Left renal cortex interstitium (tissue), 4 donors: ENCODE results near the gene XRCC1. TPM values are rescaled to one million over a fixed set of nuclear protein-coding genes. Genes with fewer than 3 reads are reported as not detected.
"Not testable (repeated sequence)": the region's sequence is repeated elsewhere in the genome, so short reads cannot be mapped to it uniquely, and the experiment has no call there.

Experiments used
- DNase-seq, 4 donors: peaks; one replicate each; pipeline ENCODE4 v3.0.0-alpha.2; 2013; ENCODE audit warnings: low read depth in 4 of 4, low spot score in 2 of 4, missing footprints in 1 of 4
- polyA plus RNA-seq, 4 donors: library from polyadenylated mRNA; unstranded; fragments of 120-200 nt; gene quantifications; one replicate each; pipeline ENCODE4 v1.2.1, GENCODE V29; 2013; ENCODE audit not compliant: insufficient read length in 4 of 4

XRCC1 gene
- polyA plus RNA-seq, 4 donors, result 61.7 to 75.0 (median 62.2) TPM

- DNase-seq, result no peak
Observed at GRCh38 chr19:43525836-43526771, 49.2 kb downstream of the XRCC1 start.

DNA sequence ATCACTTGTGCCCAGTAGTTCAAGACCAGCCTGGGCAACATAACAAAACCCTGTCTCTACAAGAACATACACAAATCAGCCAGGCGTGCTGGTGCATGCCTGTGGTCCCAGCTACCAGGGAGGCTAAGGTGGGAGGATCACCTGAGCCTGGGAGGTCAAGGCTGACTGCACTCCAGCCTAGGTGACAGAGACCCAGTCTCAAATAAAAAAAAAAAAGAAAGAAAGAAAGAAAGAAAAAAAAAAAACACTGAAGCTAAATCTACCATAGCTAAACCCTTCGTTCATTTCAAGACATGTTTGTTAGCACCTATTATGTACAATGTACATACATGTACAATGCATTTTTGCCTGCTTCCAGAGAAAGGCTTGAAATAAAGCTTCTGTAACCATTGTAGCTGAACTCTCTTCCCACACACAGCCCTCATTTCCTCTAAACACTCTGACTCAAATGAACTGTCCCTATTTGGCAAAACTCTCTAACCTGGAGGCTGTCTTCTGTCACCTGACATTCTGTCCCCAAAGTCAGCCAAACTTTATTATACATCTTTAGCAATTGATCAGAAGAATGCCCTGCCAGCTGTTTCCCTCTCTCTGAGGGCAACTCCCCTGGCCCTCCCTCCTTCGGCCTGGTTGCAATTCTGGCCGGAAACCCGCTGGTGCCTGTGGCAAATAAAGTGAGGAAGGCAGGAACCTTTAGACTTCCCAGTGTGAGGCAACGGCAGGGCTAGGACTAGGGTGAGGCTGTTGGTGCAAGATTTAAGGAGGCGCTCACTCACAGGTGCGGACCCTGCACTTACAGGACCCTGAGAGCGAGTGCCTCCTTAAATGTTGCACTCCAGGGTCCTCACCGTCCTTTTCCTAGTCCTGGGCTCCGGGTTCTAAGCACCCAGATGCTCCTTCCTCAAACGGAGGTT, 50.1 kb downstream of the XRCC1 start:
- DNase-seq, result no peak

DNA sequence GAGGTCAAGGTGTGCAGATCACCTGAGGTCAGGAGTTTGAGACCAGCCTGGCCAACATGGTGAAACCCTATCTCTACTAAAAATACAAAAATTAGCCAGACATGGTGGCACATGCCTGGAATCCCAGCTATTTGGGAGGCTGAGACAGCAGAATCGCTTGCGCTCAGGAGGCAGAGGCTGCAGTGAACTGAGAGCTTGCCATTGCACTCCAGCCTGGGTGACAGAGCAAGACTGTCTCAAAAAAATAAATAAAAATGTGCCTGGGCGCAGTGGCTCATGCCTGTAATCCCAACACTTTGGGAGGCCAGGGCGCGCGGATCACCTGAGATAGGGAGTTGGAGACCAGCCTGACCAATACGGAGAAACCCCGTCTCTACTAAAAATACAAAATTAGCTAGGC, 51.6 kb downstream of the XRCC1 start:
- DNase-seq, result not testable (repeated sequence)

- no peak for DNase-seq
Observed at GRCh38 chr19:43522929-43523328, 52.4 kb downstream of the XRCC1 start.

GRCh38 chr19:43519436-43520088, 55.8 kb downstream of the XRCC1 start:
- DNase-seq, result no peak

DNA sequence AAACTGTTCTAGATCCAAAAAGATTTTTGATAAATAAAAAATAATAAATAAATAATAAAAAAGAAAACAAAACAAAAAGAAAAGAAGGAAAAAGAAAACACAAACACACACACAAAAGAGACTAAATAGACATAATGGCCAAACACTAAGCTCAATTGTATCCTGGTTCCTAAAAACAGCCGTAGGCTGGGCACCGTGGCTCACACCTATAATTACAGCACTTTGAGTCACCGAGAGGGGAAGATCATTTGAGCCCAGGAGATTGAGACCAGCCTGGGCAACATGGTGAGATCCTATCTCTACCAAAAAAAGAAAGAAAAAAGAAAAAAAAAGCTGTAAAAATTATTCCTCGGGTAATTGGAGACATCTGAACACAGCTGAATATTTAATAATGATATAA, 57.3 kb downstream of the XRCC1 start:
- no peak for DNase-seq

DNA sequence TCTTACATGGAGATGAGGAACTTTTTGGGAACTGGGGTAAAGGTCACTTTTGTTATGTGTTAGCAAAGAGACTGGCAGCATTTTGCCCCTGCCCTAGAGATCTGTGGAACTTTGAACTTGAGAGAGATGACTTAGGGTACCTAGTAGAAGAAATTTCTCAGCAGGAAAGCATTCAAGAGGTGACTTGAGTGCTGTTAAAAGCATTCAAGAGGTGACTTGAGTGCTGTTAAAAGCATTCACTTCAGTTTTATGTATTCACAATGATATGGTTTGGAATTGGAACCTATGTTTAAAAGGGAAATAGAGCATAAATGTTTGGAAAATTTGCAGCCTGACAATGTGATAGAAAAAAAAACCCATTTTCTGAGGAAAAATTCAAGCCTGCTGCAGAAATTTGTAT, 62.9 kb downstream of the XRCC1 start:
- DNase-seq, result not testable (repeated sequence)

- DNase-seq, result no peak
Observed at GRCh38 chr19:43511324-43511723, 64.0 kb downstream of the XRCC1 start.

DNA sequence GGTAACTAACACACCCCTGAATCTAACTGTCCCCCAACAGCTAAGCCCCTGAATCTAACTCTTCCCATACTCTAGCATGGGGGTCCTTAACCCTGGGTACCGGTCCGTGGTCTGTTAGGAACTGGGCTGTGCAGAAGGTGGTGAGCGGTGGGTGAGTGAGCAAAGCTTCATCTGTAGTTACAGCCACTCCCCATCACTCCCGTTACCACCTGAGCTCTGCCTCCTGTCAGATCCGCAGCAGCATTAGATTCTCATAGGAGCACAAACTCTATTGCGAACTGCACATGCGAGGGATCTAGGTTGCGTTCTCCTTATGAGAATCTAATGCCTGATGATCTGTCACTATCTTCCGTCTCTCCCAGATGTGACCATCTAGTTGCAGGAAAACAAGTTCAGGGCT, 64.6 kb downstream of the XRCC1 start:
- DNase-seq, result no peak

GRCh38 chr19:43507880-43508279, 67.4 kb downstream of the XRCC1 start:
- no peak for DNase-seq

- no peak for DNase-seq
Observed at GRCh38 chr19:43506629-43507028, 68.7 kb downstream of the XRCC1 start.

- no peak for DNase-seq
Observed at GRCh38 chr19:43505941-43506340, 69.4 kb downstream of the XRCC1 start.

DNA sequence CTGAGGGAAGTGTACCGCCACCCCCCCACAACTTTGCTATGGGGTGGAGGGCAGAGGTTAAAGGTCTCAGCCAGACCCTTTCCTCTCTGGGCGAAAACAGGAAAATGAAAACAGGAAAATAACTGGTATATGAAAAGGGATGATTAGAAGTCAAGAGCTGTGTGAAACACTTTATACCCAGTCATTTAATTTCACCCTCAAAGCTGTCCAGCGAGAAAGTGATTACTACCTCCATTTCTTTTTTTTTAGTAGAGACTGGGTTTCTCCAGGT, 70.2 kb downstream of the XRCC1 start:
- DNase-seq, result no peak

- no peak for DNase-seq
Observed at GRCh38 chr19:43504426-43505185, 70.7 kb downstream of the XRCC1 start, which contains the start of gene PHLDB3. PHLDB3 (minus strand) TSS chr19:43504746; CDS start chr19:43504118, 628 bp downstream.

DNA sequence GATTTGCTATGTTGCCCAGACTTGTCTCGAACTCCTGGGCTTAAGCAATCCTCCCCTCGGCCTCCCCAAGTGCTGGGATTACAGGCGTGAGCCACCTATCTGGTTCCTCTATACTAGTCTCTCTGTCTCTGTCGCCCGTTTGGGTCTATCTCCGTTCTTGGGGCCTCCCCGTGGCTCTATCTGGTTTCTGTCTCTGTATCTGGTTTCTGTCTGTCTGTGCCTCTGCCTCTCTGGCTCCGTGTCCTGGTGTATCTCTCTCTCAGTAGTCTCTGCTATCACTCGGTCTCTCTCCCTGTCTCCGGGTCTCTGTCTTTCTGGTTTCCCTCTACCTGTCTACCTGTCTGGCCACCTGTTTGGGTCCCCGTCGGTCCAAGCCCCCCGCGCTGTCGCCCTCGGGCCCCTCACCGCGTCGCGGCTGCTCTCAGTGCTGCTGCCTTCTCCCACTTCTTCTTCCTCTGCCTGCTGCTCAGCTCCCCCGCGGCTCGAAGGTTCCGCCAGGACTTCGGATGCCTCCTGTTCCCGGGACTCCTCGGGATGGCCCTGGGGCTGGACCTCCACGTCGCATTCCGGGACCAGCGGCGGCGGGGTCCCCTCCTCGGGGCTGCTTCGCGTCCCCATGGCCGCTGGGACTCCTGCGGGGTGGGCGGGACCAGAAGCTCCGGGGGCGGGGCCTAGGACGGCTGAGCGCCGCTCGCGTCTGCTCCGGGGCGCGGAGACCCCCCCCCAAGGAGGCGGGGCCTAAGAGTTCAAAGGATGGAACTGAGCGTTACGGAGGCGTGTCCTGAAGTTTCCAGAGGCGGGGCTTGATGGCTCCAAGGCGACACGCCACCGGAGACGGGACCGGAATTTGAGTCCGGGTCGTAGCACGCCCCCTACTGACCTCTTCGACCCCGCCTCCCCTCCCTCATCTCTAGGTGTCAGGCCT, 71.6 kb downstream of the XRCC1 start:
- DNase-seq, result peak in 3 of 4 donors; percentile 84 to 93 (median 87)

DNA sequence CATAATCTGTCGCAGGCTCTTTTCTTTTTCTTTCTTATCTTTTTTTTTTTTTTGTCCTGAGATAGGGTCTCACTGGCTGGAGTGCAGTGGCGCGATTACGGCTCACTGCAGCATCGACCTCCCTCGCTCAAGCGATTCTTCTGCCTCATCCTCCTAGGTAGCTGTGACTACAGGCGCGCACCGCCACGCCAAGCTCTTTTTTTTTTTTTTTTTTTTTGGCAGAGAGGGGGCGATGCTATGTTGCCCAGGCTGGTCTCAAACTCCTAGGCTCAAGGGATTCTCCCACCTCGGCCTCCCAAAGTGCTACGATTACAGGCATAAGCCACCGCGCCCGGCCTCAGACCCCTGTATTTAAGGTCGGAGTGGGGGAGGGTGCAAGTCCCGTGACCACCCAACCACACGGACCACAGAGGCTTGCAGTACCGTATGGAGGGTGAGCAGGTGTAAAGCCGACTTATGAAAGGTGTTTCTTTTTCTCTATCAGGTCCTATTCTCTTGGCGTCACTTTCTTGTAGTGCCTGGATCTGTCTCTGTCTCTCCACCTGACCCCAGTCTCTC, 72.8 kb downstream of the XRCC1 start:
- DNase-seq, result no peak

- DNase-seq, result no peak
Observed at GRCh38 chr19:43501661-43502418, 73.5 kb downstream of the XRCC1 start.

DNA sequence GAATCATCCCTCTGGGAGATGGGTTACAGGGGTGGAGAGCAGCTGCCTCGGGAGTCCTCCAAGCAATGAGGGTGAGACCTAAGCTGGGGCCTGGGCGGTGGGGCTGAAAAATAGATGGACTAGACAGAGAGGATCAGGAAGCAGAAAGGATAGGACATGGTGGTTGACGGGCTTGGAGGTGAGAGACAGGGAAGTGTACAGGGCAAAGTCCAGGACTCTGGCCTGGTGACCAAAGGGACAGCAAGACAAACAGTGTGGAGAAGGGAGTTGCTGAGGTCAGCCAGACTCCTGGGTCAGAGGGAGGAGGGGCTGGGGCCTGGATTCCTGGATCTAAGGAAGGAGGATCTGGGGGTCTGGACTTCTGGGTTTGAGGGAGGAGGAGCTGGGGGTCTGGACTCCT, 76.3 kb downstream of the XRCC1 start:
- no peak for DNase-seq
